CD4-positive, alpha-beta memory T cell (primary cell): ENCODE results near the gene EFNA5. TPM values are rescaled to one million over a fixed set of nuclear protein-coding genes. Genes with fewer than 3 reads are reported as not detected.

ENCODE experiments used
- CTCF ChIA-PET: fragments of 350-600 bp; sonication (Branson Sonifier 250); formaldehyde crosslinking; loops from one replicate; lab custom pipeline; 2021; ENCODE audit warnings: inconsistent platforms; ENCODE audit not compliant: partially characterized antibody; lab: Charles Lee
- POLR2A ChIA-PET: fragments of 350-600 bp; sonication (Branson Sonifier 250); formaldehyde crosslinking; loops from one replicate; lab custom pipeline; 2021; ENCODE audit not compliant: partially characterized antibody; lab: Charles Lee
- DNase-seq, 5 donors: peaks; one replicate each; pipeline versions ENCODE4 v3.0.0 to v3.0.0-alpha.2; 2020 to 2022; ENCODE audit warnings: mixed read lengths in 1 of 5
- H3K27ac ChIP-seq: one replicate; pipeline ENCODE4 v1.7.0; 2013; ENCODE audit warnings: low read depth, low read length
- H3K27me3 ChIP-seq: 2 replicates; pipeline ENCODE4 v1.7.0; 2013; ENCODE audit warnings: mild to moderate bottlenecking, low read length, moderate library complexity; ENCODE audit not compliant: insufficient read depth
- H3K36me3 ChIP-seq: 2 replicates; pipeline ENCODE4 v1.7.0; 2013; ENCODE audit warnings: mild to moderate bottlenecking, low read length, moderate library complexity; ENCODE audit not compliant: insufficient read depth
- H3K4me1 ChIP-seq: 2 replicates; pipeline ENCODE4 v1.7.0; 2013; ENCODE audit warnings: mild to moderate bottlenecking, low read length, moderate library complexity; ENCODE audit not compliant: insufficient read depth
- H3K4me3 ChIP-seq, 2 donors: one replicate each; pipeline ENCODE4 v1.7.0; 2013; ENCODE audit warnings: low read length in 2 of 2, mild to moderate bottlenecking in 1 of 2
- H3K9me3 ChIP-seq, 2 donors: one replicate each; pipeline ENCODE4 v1.7.0; 2013; ENCODE audit warnings: low read length in 2 of 2, control low read depth in 1 of 2; ENCODE audit not compliant: control insufficient read depth in 1 of 2
- H3K27ac Mint-ChIP-seq, 7 donors: one replicate each; pipeline ENCODE4 v1.8.0; 2020 to 2021; ENCODE audit warnings: mixed read lengths in 7 of 7, mild to moderate bottlenecking in 6 of 7, inconsistent platforms in 3 of 7, moderate library complexity in 3 of 7
- H3K27me3 Mint-ChIP-seq, 2 donors: one replicate each; pipeline ENCODE4 v1.8.0; 2020 to 2021; ENCODE audit warnings: mixed read lengths in 2 of 2
- H3K36me3 Mint-ChIP-seq, 2 donors: one replicate each; pipeline ENCODE4 v1.8.0; 2020 to 2021; ENCODE audit warnings: mixed read lengths in 2 of 2, inconsistent platforms in 1 of 2, mild to moderate bottlenecking in 1 of 2
- H3K4me1 Mint-ChIP-seq, 4 donors: one replicate each; pipeline ENCODE4 v1.8.0; 2020 to 2021; ENCODE audit warnings: mixed read lengths in 4 of 4, mild to moderate bottlenecking in 1 of 4
- H3K4me3 Mint-ChIP-seq, 8 donors: one replicate each; pipeline ENCODE4 v1.8.0; 2020 to 2021; ENCODE audit warnings: mixed read lengths in 8 of 8, mild to moderate bottlenecking in 7 of 8, moderate library complexity in 6 of 8, inconsistent platforms in 3 of 8
- H3K9me3 Mint-ChIP-seq, 8 donors: one replicate each; pipeline ENCODE4 v1.8.0; 2020 to 2021; ENCODE audit warnings: mixed read lengths in 8 of 8, mild to moderate bottlenecking in 5 of 8, inconsistent platforms in 3 of 8, moderate library complexity in 1 of 8
- intact Hi-C: fragments of 100-400 bp; cut with micrococcal nuclease; formaldehyde crosslinking; loops from one replicate; pipeline ENCODE4 v1.15.1; 2023
- polyA plus RNA-seq, 2 donors: library from polyadenylated mRNA; unstranded; fragments of 300-500 nt; fragmentation: Illumina TruSeq; gene quantifications; one replicate each; pipeline ENCODE4 v1.2.3, GENCODE V29; 2021
- total RNA-seq, 2 experiments: library from RNA; stranded (reverse); gene quantifications; one replicate each; pipeline ENCODE4 v1.2.3, GENCODE V29; 2021

EFNA5 gene
- total and polyA plus RNA-seq, 4 experiments from 2014 or later: not detected

- H3K27ac ChIP-seq: no peak overlapping the region
- Mint-ChIP-seq H3K27ac (no peak overlapping the region), H3K36me3 (no peaks in the 10 kb centered on the region), H3K4me3 (no peak overlapping the region), H3K27me3 (peaks cover 0 to under 1% of the 10 kb centered on the region in 2 donors), H3K4me1 (peaks cover 0 to under 1% (median 0%) of the 10 kb centered on the region in 4 donors), H3K9me3 (no peaks in the 10 kb centered on the region)
- no peaks in the 10 kb centered on the region for H3K27me3 ChIP-seq
- POLR2A ChIA-PET: no interaction called here
- intact Hi-C loops: no loop called here
- H3K9me3 ChIP-seq: no peaks in the 10 kb centered on the region
- H3K36me3 ChIP-seq: no peaks in the 10 kb centered on the region
- no peaks in the 10 kb centered on the region for H3K4me1 ChIP-seq
- CTCF ChIA-PET: interaction anchor here (2.6 kb wide), 1 partner anchor 27 kb away, joined by 12 read pairs; no protein-coding TSS in a partner anchor
- DNase-seq: no peak
- no peak overlapping the region for H3K4me3 ChIP-seq
These were observed 125.8 kb downstream of the EFNA5 start for GRCh38 chr5:107544967-107545366.

- CTCF ChIA-PET: interaction anchor here (2.6 kb wide), 1 partner anchor 28 kb away, joined by 12 read pairs; no protein-coding TSS in a partner anchor
These were observed 126.3 kb downstream of the EFNA5 start for GRCh38 chr5:107544476-107544875.

DNA sequence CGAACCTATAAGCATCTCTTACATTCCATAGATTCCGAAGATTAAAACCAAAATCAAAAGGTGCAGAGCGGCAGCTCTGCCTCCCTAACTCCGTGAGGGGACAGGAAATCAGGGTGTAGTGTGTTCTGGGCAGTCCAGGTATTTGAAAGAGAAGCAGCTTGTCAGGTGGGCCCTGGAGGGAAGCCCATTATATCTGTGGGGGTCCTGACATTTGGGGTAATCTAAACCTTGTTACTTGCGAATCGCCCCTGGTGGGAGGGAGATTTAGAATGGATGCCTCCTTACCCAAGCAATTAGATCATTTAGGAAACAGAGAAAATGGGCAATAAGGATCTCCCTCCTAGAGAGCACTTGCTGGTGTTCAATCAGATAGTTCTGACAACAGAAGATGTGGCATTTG lies 126.9 kb downstream of the EFNA5 start:
- ChIA-PET POLR2A (no interaction called here), CTCF (no interaction called here)
- H3K4me1 ChIP-seq: no peaks in the 10 kb centered on the region
- no peaks in the 10 kb centered on the region for H3K9me3 ChIP-seq
- H3K36me3 Mint-ChIP-seq: no peaks in the 10 kb centered on the region
- intact Hi-C loops: no loop called here
- H3K9me3 Mint-ChIP-seq: no peaks in the 10 kb centered on the region
- no peak overlapping the region for H3K4me3 ChIP-seq
- H3K27me3 Mint-ChIP-seq: peaks cover 0 to 1% of the 10 kb centered on the region in 2 donors
- H3K27ac ChIP-seq: no peak overlapping the region
- H3K27me3 ChIP-seq: no peaks in the 10 kb centered on the region
- DNase-seq: no peak
- H3K4me3 Mint-ChIP-seq: no peak overlapping the region
- H3K27ac Mint-ChIP-seq: no peak overlapping the region
- H3K36me3 ChIP-seq: no peaks in the 10 kb centered on the region
- H3K4me1 Mint-ChIP-seq: peaks cover 0 to 4% (median 2%) of the 10 kb centered on the region in 4 donors

More at GRCh38 chr5:107544476-107544875, 126.3 kb downstream of the EFNA5 start:
- H3K4me3 Mint-ChIP-seq: no peak overlapping the region
- no peak for DNase-seq
- H3K36me3 Mint-ChIP-seq: no peaks in the 10 kb centered on the region
- no peak overlapping the region for H3K27ac Mint-ChIP-seq
- no peaks in the 10 kb centered on the region for H3K9me3 ChIP-seq
- peaks cover 0 to 1% (median 0%) of the 10 kb centered on the region in 4 donors for H3K4me1 Mint-ChIP-seq
- no peak overlapping the region for H3K4me3 ChIP-seq
- peaks cover 0 to 1% of the 10 kb centered on the region in 2 donors for H3K27me3 Mint-ChIP-seq
- no peak overlapping the region for H3K27ac ChIP-seq
- no peaks in the 10 kb centered on the region for H3K9me3 Mint-ChIP-seq
- POLR2A ChIA-PET: no interaction called here
- H3K27me3 ChIP-seq: no peaks in the 10 kb centered on the region
- H3K4me1 ChIP-seq: no peaks in the 10 kb centered on the region
- no peaks in the 10 kb centered on the region for H3K36me3 ChIP-seq
- intact Hi-C loops: no loop called here

GRCh38 chr5:107542831-107543231 lies 127.9 kb downstream of the EFNA5 start:
- POLR2A ChIA-PET: no interaction called here
- intact Hi-C loops: no loop called here
- DNase-seq: no peak
- Histone ChIP-seq H3K4me1 (peaks cover 4% of the 10 kb centered on the region), H3K27me3 (no peaks in the 10 kb centered on the region), H3K27ac (no peak overlapping the region), H3K36me3 (no peaks in the 10 kb centered on the region), H3K4me3 (no peak overlapping the region), H3K9me3 (no peaks in the 10 kb centered on the region)
- Mint-ChIP-seq H3K27ac (no peak overlapping the region), H3K4me1 (peaks cover 5 to 10% (median 8%) of the 10 kb centered on the region in 4 donors), H3K27me3 (peaks cover 0 to 1% of the 10 kb centered on the region in 2 donors), H3K4me3 (no peak overlapping the region), H3K9me3 (no peaks in the 10 kb centered on the region), H3K36me3 (no peaks in the 10 kb centered on the region)
- CTCF ChIA-PET: no interaction called here

- H3K27ac ChIP-seq: no peak overlapping the region
- no peaks in the 10 kb centered on the region for H3K36me3 ChIP-seq
- no peak overlapping the region for H3K27ac Mint-ChIP-seq
- intact Hi-C loops: no loop called here
- CTCF ChIA-PET: no interaction called here
- peaks cover 5 to 12% (median 9%) of the 10 kb centered on the region in 4 donors for H3K4me1 Mint-ChIP-seq
- H3K27me3 Mint-ChIP-seq: peaks cover 0 to 1% of the 10 kb centered on the region in 2 donors
- H3K27me3 ChIP-seq: no peaks in the 10 kb centered on the region
- POLR2A ChIA-PET: no interaction called here
- H3K9me3 ChIP-seq: no peaks in the 10 kb centered on the region
- no peak overlapping the region for H3K4me3 ChIP-seq
- no peaks in the 10 kb centered on the region for H3K36me3 Mint-ChIP-seq
- no peak for DNase-seq
- H3K4me3 Mint-ChIP-seq: no peak overlapping the region
- peaks cover 4% of the 10 kb centered on the region for H3K4me1 ChIP-seq
- H3K9me3 Mint-ChIP-seq: no peaks in the 10 kb centered on the region
These were observed 128.3 kb downstream of the EFNA5 start for GRCh38 chr5:107542428-107542827.

- H3K4me3 ChIP-seq: no peak overlapping the region
- H3K27ac Mint-ChIP-seq: no peak overlapping the region
- H3K4me1 Mint-ChIP-seq: peaks cover 5 to 12% (median 9%) of the 10 kb centered on the region in 4 donors
- no peak overlapping the region for H3K27ac ChIP-seq
- H3K9me3 ChIP-seq: no peaks in the 10 kb centered on the region
- CTCF ChIA-PET: no interaction called here
- H3K36me3 ChIP-seq: no peaks in the 10 kb centered on the region
- DNase-seq: no peak
- H3K36me3 Mint-ChIP-seq: no peaks in the 10 kb centered on the region
- POLR2A ChIA-PET: no interaction called here
- peaks cover 4% of the 10 kb centered on the region for H3K4me1 ChIP-seq
- peaks cover 0 to 1% of the 10 kb centered on the region in 2 donors for H3K27me3 Mint-ChIP-seq
- H3K27me3 ChIP-seq: no peaks in the 10 kb centered on the region
- intact Hi-C loops: no loop called here
- no peak overlapping the region for H3K4me3 Mint-ChIP-seq
- H3K9me3 Mint-ChIP-seq: no peaks in the 10 kb centered on the region
These were observed 129.3 kb downstream of the EFNA5 start for GRCh38 chr5:107541400-107541799.

GRCh38 chr5:107539726-107540330 lies 130.9 kb downstream of the EFNA5 start:
- ChIA-PET POLR2A (no interaction called here), CTCF (interaction anchor here (1.9 kb wide), 1 partner anchor 32 kb away, joined by 7 read pairs; no protein-coding TSS in a partner anchor)
- no peak for DNase-seq
- no peaks in the 10 kb centered on the region for H3K27me3 ChIP-seq
- Mint-ChIP-seq H3K4me1 (peaks cover 5 to 12% (median 9%) of the 10 kb centered on the region in 4 donors), H3K9me3 (no peaks in the 10 kb centered on the region), H3K4me3 (no peak overlapping the region), H3K27ac (peak overlapping the region in 1 of 7 donors; percentile 76), H3K36me3 (no peaks in the 10 kb centered on the region), H3K27me3 (peaks cover 0 to 1% of the 10 kb centered on the region in 2 donors)
- H3K4me3 ChIP-seq: no peak overlapping the region
- intact Hi-C loops: no loop called here
- H3K9me3 ChIP-seq: no peaks in the 10 kb centered on the region
- H3K27ac ChIP-seq: no peak overlapping the region
- peaks cover 4% of the 10 kb centered on the region for H3K4me1 ChIP-seq
- H3K36me3 ChIP-seq: no peaks in the 10 kb centered on the region
